Loucy (cell line): ENCODE results near the gene SLX9.

Experiments used
- EZH2phosphoT487 ChIP-seq: fragments of 200-600 bp; IDR thresholded peaks from 2 replicates; pipeline ENCODE4 v1.6.1; 2018; ENCODE audit warnings: antibody characterized with exemption, mild to moderate bottlenecking, moderate library complexity, borderline replicate concordance
- TF ChIP-seq, protein P1 (sequence below): fragments of 200-600 bp; sonication (generic); conservative IDR thresholded peaks from 2 replicates; pipeline ENCODE4 v1.5.1; 2014; ENCODE audit warnings: mild to moderate bottlenecking, antibody characterized with exemption, low read length

- TF ChIP-seq, protein P1, sequence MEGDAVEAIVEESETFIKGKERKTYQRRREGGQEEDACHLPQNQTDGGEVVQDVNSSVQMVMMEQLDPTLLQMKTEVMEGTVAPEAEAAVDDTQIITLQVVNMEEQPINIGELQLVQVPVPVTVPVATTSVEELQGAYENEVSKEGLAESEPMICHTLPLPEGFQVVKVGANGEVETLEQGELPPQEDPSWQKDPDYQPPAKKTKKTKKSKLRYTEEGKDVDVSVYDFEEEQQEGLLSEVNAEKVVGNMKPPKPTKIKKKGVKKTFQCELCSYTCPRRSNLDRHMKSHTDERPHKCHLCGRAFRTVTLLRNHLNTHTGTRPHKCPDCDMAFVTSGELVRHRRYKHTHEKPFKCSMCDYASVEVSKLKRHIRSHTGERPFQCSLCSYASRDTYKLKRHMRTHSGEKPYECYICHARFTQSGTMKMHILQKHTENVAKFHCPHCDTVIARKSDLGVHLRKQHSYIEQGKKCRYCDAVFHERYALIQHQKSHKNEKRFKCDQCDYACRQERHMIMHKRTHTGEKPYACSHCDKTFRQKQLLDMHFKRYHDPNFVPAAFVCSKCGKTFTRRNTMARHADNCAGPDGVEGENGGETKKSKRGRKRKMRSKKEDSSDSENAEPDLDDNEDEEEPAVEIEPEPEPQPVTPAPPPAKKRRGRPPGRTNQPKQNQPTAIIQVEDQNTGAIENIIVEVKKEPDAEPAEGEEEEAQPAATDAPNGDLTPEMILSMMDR = no peak
- TF ChIP-seq EZH2phosphoT487 = no peak
These were observed 31.2 kb downstream of the SLX9 start for GRCh38 chr21:44970766-44971671.
